ENCODE data around the gene ONECUT1. TPM values are rescaled to one million over a fixed set of nuclear protein-coding genes. Genes with fewer than 3 reads are reported as not detected.

ONECUT1 gene
- total RNA-seq, 2 experiments from 2014 or later, result 0.15 to 0.25 TPM

DNA sequence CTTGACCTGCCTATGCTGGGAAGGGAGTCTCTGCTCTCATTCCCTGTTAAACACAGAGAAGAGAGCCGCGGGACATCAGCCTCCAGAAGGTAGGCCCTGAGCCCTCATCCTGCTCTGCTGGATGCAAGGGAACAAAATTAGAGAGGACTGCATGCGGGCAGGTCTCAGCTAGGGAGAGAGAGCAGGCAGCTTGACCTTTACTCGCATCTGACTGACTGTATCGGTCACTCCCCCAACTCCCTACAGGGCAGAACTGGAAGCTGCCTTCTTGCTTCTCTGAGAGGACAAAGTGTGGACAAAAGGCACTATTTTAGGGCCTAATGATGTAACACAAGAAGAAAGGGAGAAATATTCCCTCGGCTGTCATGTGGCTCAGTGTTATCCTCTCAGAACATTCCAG, 72.2 kb downstream of the ONECUT1 start:
- POLR2A ChIA-PET, result interaction anchor here (0.5 to 0.8 kb wide), 3 partner anchors 8 to 465 kb away, joined by 3 read pairs; no protein-coding TSS in a partner anchor
- H2AFZ ChIP-seq (ENCODE audit: low read length), result no peak overlapping the region
- intact Hi-C loops (cut with micrococcal nuclease; ENCODE audit: unreplicated experiment), result no loop called here

DNA sequence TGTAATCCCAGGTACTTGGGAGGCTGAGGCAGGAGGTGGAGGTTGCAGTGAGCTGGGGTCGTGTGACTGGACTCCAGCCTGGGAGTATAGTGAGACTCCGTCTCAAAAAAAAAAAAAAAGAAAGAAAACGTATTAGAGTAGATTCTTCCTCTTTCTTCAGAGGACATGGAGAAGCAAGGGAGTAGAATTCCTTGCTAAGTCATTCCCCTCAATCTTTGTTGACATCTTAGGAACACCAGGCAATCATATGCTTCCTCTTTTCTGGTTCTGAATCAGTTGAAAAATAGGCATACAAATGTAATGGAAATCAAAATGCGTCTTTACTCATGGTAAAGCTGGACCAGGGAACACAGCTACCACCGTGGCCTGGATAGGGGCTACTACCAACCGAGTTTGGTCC, 72.7 kb downstream of the ONECUT1 start:
- Histone ChIP-seq H3K27ac (ENCODE audit: low read depth, low read length, poor library complexity, severe bottlenecking) (no peak overlapping the region), H3K4me1 (ENCODE audit: insufficient read depth, low read length, poor library complexity, severe bottlenecking) (no peaks in the 10 kb centered on the region), H3K9me3 (ENCODE audit: low read length) (no peaks in the 10 kb centered on the region), H3K9me2 (ENCODE audit: insufficient read depth, low read length) (no peaks in the 10 kb centered on the region), H3K4me2 (ENCODE audit: low read length) (no peak overlapping the region), H3K79me2 (ENCODE audit: insufficient read depth, low read depth, low read length) (no peaks in the 10 kb centered on the region), H3K4me3 (ENCODE audit: low read depth, low read length, poor library complexity, severe bottlenecking) (no peak overlapping the region), H4K20me1 (ENCODE audit: insufficient read depth, low read length) (no peaks in the 10 kb centered on the region), H3K36me3 (ENCODE audit: insufficient read depth, low read length) (no peaks in the 10 kb centered on the region), H2AFZ (ENCODE audit: low read length) (no peak overlapping the region)
- no TSS peak for BruUV-seq (replicated peaks)
- TF ChIP-seq EZH2phosphoT487 (IDR thresholded peaks at IDR 0.05; ENCODE audit: borderline replicate concordance, low read depth, low read length), result no peak
- no peak for TF ChIP-seq CTCF (conservative IDR thresholded peaks at IDR 0.05; ENCODE audit: low read length)
- ChIA-PET POLR2A (interaction anchor here (0.6 to 0.8 kb wide), 2 partner anchors 157 to 465 kb away, joined by 3 read pairs; no protein-coding TSS in a partner anchor), CTCF (ENCODE audit: unreplicated experiment) (no interaction called here)
- intact Hi-C loops (cut with micrococcal nuclease; ENCODE audit: unreplicated experiment), result no loop called here
- DNase-seq (ENCODE audit: low spot score), result no peak

More for the DNA sequence above, 72.2 kb downstream of the ONECUT1 start:
- CTCF ChIA-PET (ENCODE audit: unreplicated experiment), result no interaction called here
- no TSS peak for BruUV-seq (replicated peaks)
- H3K79me2 ChIP-seq (ENCODE audit: insufficient read depth, low read depth, low read length), result no peaks in the 10 kb centered on the region
- H3K27ac ChIP-seq (ENCODE audit: low read depth, low read length, poor library complexity, severe bottlenecking), result no peak overlapping the region
- no peaks in the 10 kb centered on the region for H4K20me1 ChIP-seq (ENCODE audit: insufficient read depth, low read length)
- H3K9me2 ChIP-seq (ENCODE audit: insufficient read depth, low read length), result no peaks in the 10 kb centered on the region
- H3K4me1 ChIP-seq (ENCODE audit: insufficient read depth, low read length, poor library complexity, severe bottlenecking), result no peaks in the 10 kb centered on the region
- no peaks in the 10 kb centered on the region for H3K9me3 ChIP-seq (ENCODE audit: low read length)
- H3K4me3 ChIP-seq (ENCODE audit: low read depth, low read length, poor library complexity, severe bottlenecking), result no peak overlapping the region
- no peak for DNase-seq (ENCODE audit: low spot score)
- TF ChIP-seq CTCF (conservative IDR thresholded peaks at IDR 0.05; ENCODE audit: low read length), result no peak
- no peak for TF ChIP-seq EZH2phosphoT487 (IDR thresholded peaks at IDR 0.05; ENCODE audit: borderline replicate concordance, low read depth, low read length)
- H3K36me3 ChIP-seq (ENCODE audit: insufficient read depth, low read length), result no peaks in the 10 kb centered on the region
- H3K4me2 ChIP-seq (ENCODE audit: low read length), result no peak overlapping the region

DNA sequence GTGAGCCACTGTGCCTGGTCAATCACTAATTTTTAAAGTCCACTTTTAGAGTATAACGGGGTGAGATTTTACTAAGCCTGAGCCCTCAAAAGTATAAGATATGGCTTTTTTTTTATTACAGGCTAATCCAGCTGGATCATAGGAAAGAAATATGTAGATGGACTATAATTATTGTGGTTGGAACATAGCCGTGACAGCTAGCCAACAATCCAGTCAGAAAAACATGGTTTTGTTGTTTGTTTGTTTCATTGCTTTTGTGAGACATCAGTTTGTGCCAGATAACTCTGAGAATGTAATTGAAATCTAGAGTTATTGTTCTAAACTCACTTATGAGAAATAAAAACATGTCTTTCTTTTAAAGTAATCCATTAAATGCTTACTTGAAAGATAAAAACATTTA, 73.6 kb downstream of the ONECUT1 start:
- ChIA-PET CTCF (ENCODE audit: unreplicated experiment) (no interaction called here), POLR2A (no interaction called here)
- H2AFZ ChIP-seq (ENCODE audit: low read length), result no peak overlapping the region
- H3K9me3 ChIP-seq (ENCODE audit: low read length), result no peaks in the 10 kb centered on the region
- H3K4me1 ChIP-seq (ENCODE audit: insufficient read depth, low read length, poor library complexity, severe bottlenecking), result no peaks in the 10 kb centered on the region
- TF ChIP-seq CTCF (conservative IDR thresholded peaks at IDR 0.05; ENCODE audit: low read length), result no peak
- no peak for TF ChIP-seq EZH2phosphoT487 (IDR thresholded peaks at IDR 0.05; ENCODE audit: borderline replicate concordance, low read depth, low read length)
- no peaks in the 10 kb centered on the region for H3K36me3 ChIP-seq (ENCODE audit: insufficient read depth, low read length)
- H3K4me2 ChIP-seq (ENCODE audit: low read length), result no peak overlapping the region
- H3K9me2 ChIP-seq (ENCODE audit: insufficient read depth, low read length), result no peaks in the 10 kb centered on the region
- no TSS peak for BruUV-seq (replicated peaks)
- no peak for DNase-seq (ENCODE audit: low spot score)
- no peak overlapping the region for H3K4me3 ChIP-seq (ENCODE audit: low read depth, low read length, poor library complexity, severe bottlenecking)
- intact Hi-C loops (cut with micrococcal nuclease; ENCODE audit: unreplicated experiment), result no loop called here
- no peaks in the 10 kb centered on the region for H3K79me2 ChIP-seq (ENCODE audit: insufficient read depth, low read depth, low read length)
- H4K20me1 ChIP-seq (ENCODE audit: insufficient read depth, low read length), result no peaks in the 10 kb centered on the region
- no peak overlapping the region for H3K27ac ChIP-seq (ENCODE audit: low read depth, low read length, poor library complexity, severe bottlenecking)

Measured in OCI-LY7 (cell line).